RCC 7860 (cell line): ENCODE measurements around the gene DNAJC22.
A peak's percentile ranks its signal among the peaks of the same experiment; 100 is the strongest.
"Not testable (repeated sequence)": the region's sequence is repeated elsewhere in the genome, so short reads cannot be mapped to it uniquely, and the experiment has no call there.

Experiments used
- DNase-seq: peaks from one replicate; pipeline ENCODE4 v3.0.0-alpha.2; 2015; ENCODE audit warnings: low spot score
- FAIRE-seq: peaks from 2 replicates; lab custom pipeline; 2012; peaks lifted over from hg19 to GRCh38; lab: Jason Lieb, UNC

The DNAJC22 gene

GRCh38 chr12:49330631-49331379 lies 15.9 kb upstream of the DNAJC22 start:
- FAIRE-seq: no peak
- DNase-seq: no peak

GRCh38 chr12:49331380-49332222 lies 15.1 kb upstream of the DNAJC22 start:
- DNase-seq (peak; percentile 30), FAIRE-seq (no peak)

- FAIRE-seq (no peak), DNase-seq (no peak)
Observed at GRCh38 chr12:49332441-49332861, 14.2 kb upstream of the DNAJC22 start.

GRCh38 chr12:49332891-49333371 lies 13.8 kb upstream of the DNAJC22 start:
- FAIRE-seq (no peak), DNase-seq (no peak)

GRCh38 chr12:49333778-49334177 lies 12.9 kb upstream of the DNAJC22 start:
- FAIRE-seq, DNase-seq: not testable (repeated sequence)

- DNase-seq (no peak), FAIRE-seq (no peak)
Observed at GRCh38 chr12:49334226-49334625, 12.5 kb upstream of the DNAJC22 start.

GRCh38 chr12:49334681-49335080 lies 12.0 kb upstream of the DNAJC22 start:
- DNase-seq (no peak), FAIRE-seq (no peak)

- DNase-seq: no peak
- no peak for FAIRE-seq
Observed at GRCh38 chr12:49335118-49335954, 11.4 kb upstream of the DNAJC22 start.

GRCh38 chr12:49335955-49336644 lies 10.6 kb upstream of the DNAJC22 start:
- FAIRE-seq: no peak

GRCh38 chr12:49336645-49337584 lies 9.8 kb upstream of the DNAJC22 start, which contains the start of gene C1QL4:
Gene C1QL4 (minus strand): TSS chr12:49337188. CDS start chr12:49336477, 711 bp downstream.
- FAIRE-seq (no peak), DNase-seq (peak; percentile 31)

More at GRCh38 chr12:49335955-49336644, 10.6 kb upstream of the DNAJC22 start:
- no peak for DNase-seq

GRCh38 chr12:49338830-49339463 lies 7.7 kb upstream of the DNAJC22 start:
- FAIRE-seq (no peak), DNase-seq (no peak)

- DNase-seq: no peak
- no peak for FAIRE-seq
Observed at GRCh38 chr12:49339464-49339861, 7.2 kb upstream of the DNAJC22 start.

GRCh38 chr12:49340095-49340870 lies 6.4 kb upstream of the DNAJC22 start:
- FAIRE-seq (no peak), DNase-seq (no peak)

GRCh38 chr12:49340971-49341776 lies 5.5 kb upstream of the DNAJC22 start:
- FAIRE-seq (no peak), DNase-seq (no peak)

GRCh38 chr12:49341777-49342065 lies 5.0 kb upstream of the DNAJC22 start:
- DNase-seq: no peak
- FAIRE-seq: no peak

- peak; percentile 42 for DNase-seq
- no peak for FAIRE-seq
Observed at GRCh38 chr12:49342066-49342913, 4.4 kb upstream of the DNAJC22 start.
